ENCODE measurements around the gene EFHD2.
A peak's percentile ranks its signal among the peaks of the same experiment; 100 is the strongest.

The EFHD2 gene

GRCh38 chr1:15448877-15449462, 39.3 kb downstream of the EFHD2 start:
- FAIRE-seq = no peak
- no peak for DNase-seq (ENCODE audit: insufficient read length, low spot score)
- TF ChIP-seq POLR2A (IDR thresholded peaks at IDR 0.05; ENCODE audit: low read depth, low read length) = no peak
- TF ChIP-seq POLR2AphosphoS5 (IDR thresholded peaks at IDR 0.05; ENCODE audit: low read depth, low read length) = no peak
- TF ChIP-seq TAF1 (IDR thresholded peaks at IDR 0.05; ENCODE audit: low read depth, low read length) = no peak
- no peak for TF ChIP-seq POU2F2 (IDR thresholded peaks at IDR 0.05; ENCODE audit: low read depth, low read length)
- no peak for TF ChIP-seq PAX5 (IDR thresholded peaks at IDR 0.05; ENCODE audit: insufficient read depth, low read length, severe bottlenecking)
- TF ChIP-seq SPI1 (IDR thresholded peaks at IDR 0.05; ENCODE audit: low read depth, low read length) = no peak

- DNase-seq (ENCODE audit: insufficient read length, low spot score) (no peak), FAIRE-seq (no peak)
- TF ChIP-seq POLR2A (IDR thresholded peaks at IDR 0.05; ENCODE audit: low read depth, low read length) = no peak
- no peak for TF ChIP-seq PAX5 (IDR thresholded peaks at IDR 0.05; ENCODE audit: insufficient read depth, low read length, severe bottlenecking)
- TF ChIP-seq POU2F2 (IDR thresholded peaks at IDR 0.05; ENCODE audit: low read depth, low read length) = no peak
- TF ChIP-seq TAF1 (IDR thresholded peaks at IDR 0.05; ENCODE audit: low read depth, low read length) = no peak
- no peak for TF ChIP-seq SPI1 (IDR thresholded peaks at IDR 0.05; ENCODE audit: low read depth, low read length)
- no peak for TF ChIP-seq POLR2AphosphoS5 (IDR thresholded peaks at IDR 0.05; ENCODE audit: low read depth, low read length)
Measured at GRCh38 chr1:15449567-15449966, 39.9 kb downstream of the EFHD2 start.

GRCh38 chr1:15451014-15451722, 41.5 kb downstream of the EFHD2 start:
- TF ChIP-seq POLR2A (IDR thresholded peaks at IDR 0.05; ENCODE audit: low read depth, low read length) (no peak), SPI1 (IDR thresholded peaks at IDR 0.05; ENCODE audit: low read depth, low read length) (no peak), PAX5 (IDR thresholded peaks at IDR 0.05; ENCODE audit: insufficient read depth, low read length, severe bottlenecking) (no peak)
- no peak for FAIRE-seq
- no peak for DNase-seq (ENCODE audit: insufficient read length, low spot score)

- no peak for DNase-seq (ENCODE audit: insufficient read length, low spot score)
- TF ChIP-seq PAX5 (IDR thresholded peaks at IDR 0.05; ENCODE audit: insufficient read depth, low read length, severe bottlenecking) (no peak), SPI1 (IDR thresholded peaks at IDR 0.05; ENCODE audit: low read depth, low read length) (no peak), POLR2AphosphoS5 (IDR thresholded peaks at IDR 0.05; ENCODE audit: low read depth, low read length) (no peak), POLR2A (IDR thresholded peaks at IDR 0.05; ENCODE audit: low read depth, low read length) (no peak), TAF1 (IDR thresholded peaks at IDR 0.05; ENCODE audit: low read depth, low read length) (no peak), POU2F2 (IDR thresholded peaks at IDR 0.05; ENCODE audit: low read depth, low read length) (no peak)
- FAIRE-seq = no peak
Measured at GRCh38 chr1:15452216-15452615, 42.5 kb downstream of the EFHD2 start.

- FAIRE-seq = no peak
Measured at GRCh38 chr1:15452866-15453571, 43.3 kb downstream of the EFHD2 start.

GRCh38 chr1:15453734-15454133, 44.0 kb downstream of the EFHD2 start:
- TF ChIP-seq TAF1 (IDR thresholded peaks at IDR 0.05; ENCODE audit: low read depth, low read length) (no peak), POLR2A (IDR thresholded peaks at IDR 0.05; ENCODE audit: low read depth, low read length) (no peak), SPI1 (IDR thresholded peaks at IDR 0.05; ENCODE audit: low read depth, low read length) (no peak)
- FAIRE-seq = no peak
- DNase-seq (ENCODE audit: insufficient read length, low spot score) = no peak

More at GRCh38 chr1:15452866-15453571, 43.3 kb downstream of the EFHD2 start:
- DNase-seq (ENCODE audit: insufficient read length, low spot score) = no peak
- TF ChIP-seq PAX5 (IDR thresholded peaks at IDR 0.05; ENCODE audit: insufficient read depth, low read length, severe bottlenecking) (no peak), SPI1 (IDR thresholded peaks at IDR 0.05; ENCODE audit: low read depth, low read length) (no peak), TAF1 (IDR thresholded peaks at IDR 0.05; ENCODE audit: low read depth, low read length) (no peak), POLR2A (IDR thresholded peaks at IDR 0.05; ENCODE audit: low read depth, low read length) (no peak), POU2F2 (IDR thresholded peaks at IDR 0.05; ENCODE audit: low read depth, low read length) (no peak), POLR2AphosphoS5 (IDR thresholded peaks at IDR 0.05; ENCODE audit: low read depth, low read length) (no peak)

GRCh38 chr1:15454256-15454655, 44.6 kb downstream of the EFHD2 start:
- DNase-seq (ENCODE audit: insufficient read length, low spot score) (no peak), FAIRE-seq (no peak)
- TF ChIP-seq POLR2A (IDR thresholded peaks at IDR 0.05; ENCODE audit: low read depth, low read length) (no peak), SPI1 (IDR thresholded peaks at IDR 0.05; ENCODE audit: low read depth, low read length) (no peak), POLR2AphosphoS5 (IDR thresholded peaks at IDR 0.05; ENCODE audit: low read depth, low read length) (no peak), PAX5 (IDR thresholded peaks at IDR 0.05; ENCODE audit: insufficient read depth, low read length, severe bottlenecking) (no peak), TAF1 (IDR thresholded peaks at IDR 0.05; ENCODE audit: low read depth, low read length) (no peak), POU2F2 (IDR thresholded peaks at IDR 0.05; ENCODE audit: low read depth, low read length) (no peak)

GRCh38 chr1:15455522-15455921, 45.8 kb downstream of the EFHD2 start:
- no peak for TF ChIP-seq POLR2AphosphoS5 (IDR thresholded peaks at IDR 0.05; ENCODE audit: low read depth, low read length)
- TF ChIP-seq POU2F2 (IDR thresholded peaks at IDR 0.05; ENCODE audit: low read depth, low read length) = peak; percentile 79; the same call in 1 of the 2 replicates
- no peak for TF ChIP-seq PAX5 (IDR thresholded peaks at IDR 0.05; ENCODE audit: insufficient read depth, low read length, severe bottlenecking)
- FAIRE-seq = peak; percentile 89
- DNase-seq (ENCODE audit: insufficient read length, low spot score) = no peak

- DNase-seq (ENCODE audit: insufficient read length, low spot score) (no peak), FAIRE-seq (no peak)
- TF ChIP-seq PAX5 (IDR thresholded peaks at IDR 0.05; ENCODE audit: insufficient read depth, low read length, severe bottlenecking) = no peak
- TF ChIP-seq POU2F2 (IDR thresholded peaks at IDR 0.05; ENCODE audit: low read depth, low read length) = no peak
- no peak for TF ChIP-seq SPI1 (IDR thresholded peaks at IDR 0.05; ENCODE audit: low read depth, low read length)
- no peak for TF ChIP-seq TAF1 (IDR thresholded peaks at IDR 0.05; ENCODE audit: low read depth, low read length)
- no peak for TF ChIP-seq POLR2AphosphoS5 (IDR thresholded peaks at IDR 0.05; ENCODE audit: low read depth, low read length)
- TF ChIP-seq POLR2A (IDR thresholded peaks at IDR 0.05; ENCODE audit: low read depth, low read length) = no peak
Measured at GRCh38 chr1:15456313-15456954, 46.7 kb downstream of the EFHD2 start, which contains the start of gene CELA2A. Gene CELA2A, plus strand, starts transcription at chr1:15456732. Its CDS starts 22 bp downstream, at chr1:15456754.
